Bronchial epithelial cell (primary cell): ENCODE results near the gene NT5C3B. TPM values are rescaled to one million over a fixed set of nuclear protein-coding genes. Genes with fewer than 3 reads are reported as not detected.
"Not testable (repeated sequence)": the region's sequence is repeated elsewhere in the genome, so short reads cannot be mapped to it uniquely, and the experiment has no call there.

Experiments used
- DNase-seq: peaks from one replicate; pipeline ENCODE4 v3.0.0-alpha.2; 2010; ENCODE audit warnings: low read depth
- FAIRE-seq: peaks from 2 replicates; lab custom pipeline; 2011; peaks lifted over from hg19 to GRCh38; lab: Jason Lieb, UNC
- H3K27me3 ChIP-seq: 2 replicates; pipeline ENCODE4 v1.5.1; 2011; ENCODE audit warnings: low read length; ENCODE audit not compliant: control insufficient read depth, insufficient read depth
- H3K36me3 ChIP-seq: 2 replicates; pipeline ENCODE4 v1.5.1; 2011; ENCODE audit warnings: low read length; ENCODE audit not compliant: control insufficient read depth, insufficient read depth
- H3K4me3 ChIP-seq: 2 replicates; pipeline ENCODE4 v1.5.1; 2011; ENCODE audit warnings: mild to moderate bottlenecking, low read depth, low read length, control low read depth
- CTCF ChIP-seq: IDR thresholded peaks from 2 replicates; pipeline ENCODE4 v1.5.1; 2011; ENCODE audit warnings: mild to moderate bottlenecking, moderate library complexity, low read length, control low read depth, inconsistent platforms; ENCODE audit not compliant: insufficient read depth, severe bottlenecking
- total RNA-seq: library from RNA; depleted of rRNA; stranded (reverse); fragments of >200 nt; gene quantifications from 2 replicates; pipeline ENCODE4 v1.2.1, GENCODE V29; 2014

NT5C3B gene
- total RNA-seq, 1 donor from 2014 or later, result 124 TPM

GRCh38 chr17:41777574-41778188 is 58.4 kb downstream of the NT5C3B start:
- H3K4me3 ChIP-seq, result no peak overlapping the region
- peak; percentile 56 for DNase-seq
- no peak for TF ChIP-seq CTCF
- no peak for FAIRE-seq
- H3K27me3 ChIP-seq, result no peaks in the 10 kb centered on the region
- peaks cover 29% of the 10 kb centered on the region for H3K36me3 ChIP-seq

GRCh38 chr17:41777157-41777573 is 58.9 kb downstream of the NT5C3B start:
- DNase-seq (no peak), FAIRE-seq (no peak)

GRCh38 chr17:41776262-41776900 is 59.7 kb downstream of the NT5C3B start:
- not testable (repeated sequence) for FAIRE-seq, H3K4me3 ChIP-seq, H3K27me3 ChIP-seq, DNase-seq
- H3K36me3 ChIP-seq, result peaks cover 33% of the 10 kb centered on the region

More at GRCh38 chr17:41777157-41777573, 58.9 kb downstream of the NT5C3B start:
- no peak for TF ChIP-seq CTCF
- Histone ChIP-seq H3K27me3 (no peaks in the 10 kb centered on the region), H3K36me3 (peaks cover 31% of the 10 kb centered on the region), H3K4me3 (no peak overlapping the region)

GRCh38 chr17:41775394-41776226 is 60.4 kb downstream of the NT5C3B start:
- FAIRE-seq, result no peak
- DNase-seq, result peak; percentile 39
- Histone ChIP-seq H3K36me3 (peaks cover 38% of the 10 kb centered on the region), H3K4me3 (no peak overlapping the region), H3K27me3 (no peaks in the 10 kb centered on the region)
- TF ChIP-seq CTCF, result no peak

Other genes with a start within 250 kb of the NT5C3B start
- gene KRT14, start 249.3 kb downstream of the NT5C3B start, total RNA-seq, result 463 and 1,445 TPM in 2 replicates
- gene KRT16, start 223.5 kb downstream of the NT5C3B start, total RNA-seq, result 1,390 and 10,131 TPM in 2 replicates
- gene KRT17, start 211.7 kb downstream of the NT5C3B start, total RNA-seq, result 25,286 and 30,463 TPM in 2 replicates
- 191 and 204 TPM in 2 replicates for gene EIF1, start 147.3 kb downstream of the NT5C3B start, total RNA-seq
- gene GAST, start 123.9 kb downstream of the NT5C3B start, total RNA-seq, result 0.90 TPM in 1 of 2 replicates, not detected in the other
- 2.6 and 5.0 TPM in 2 replicates for gene HAP1, start 101.6 kb downstream of the NT5C3B start, total RNA-seq
- 227 and 407 TPM in 2 replicates for gene JUP, start 49.5 kb downstream of the NT5C3B start, total RNA-seq
- 32.1 and 47.1 TPM in 2 replicates for gene P3H4, start 24.3 kb downstream of the NT5C3B start, total RNA-seq
- gene FKBP10, start 23.2 kb downstream of the NT5C3B start, total RNA-seq, result 64.1 and 81.6 TPM in 2 replicates
- under 0.01 and 0.13 TPM in 2 replicates for gene KLHL10, start 1.6 kb upstream of the NT5C3B start, total RNA-seq
- gene KLHL11, start 29.2 kb upstream of the NT5C3B start, total RNA-seq, result 31.0 and 33.2 TPM in 2 replicates
- gene ACLY, start 82.7 kb upstream of the NT5C3B start, total RNA-seq, result 78.5 and 121 TPM in 2 replicates
- gene ODAD4, start 94.4 kb upstream of the NT5C3B start, total RNA-seq, result 0.13 and 0.26 TPM in 2 replicates
- 16.3 and 32.4 TPM in 2 replicates for gene CNP, start 130.6 kb upstream of the NT5C3B start, total RNA-seq
- 47.7 and 77.2 TPM in 2 replicates for gene DNAJC7, start 181.2 kb upstream of the NT5C3B start, total RNA-seq
- 13.7 and 31.1 TPM in 2 replicates for gene NKIRAS2, start 183.9 kb upstream of the NT5C3B start, total RNA-seq
- gene C17orf113, start 214.4 kb upstream of the NT5C3B start, total RNA-seq, result 0.26 and 0.64 TPM in 2 replicates